Measurements from ENCODE around the gene HINT3. TPM values are rescaled to one million over a fixed set of nuclear protein-coding genes. Genes with fewer than 3 reads are reported as not detected.
"Not testable (repeated sequence)": the region's sequence is repeated elsewhere in the genome, so short reads cannot be mapped to it uniquely, and the experiment has no call there.

Gene HINT3
- 7.4 TPM for polyA plus RNA-seq (2013, experiment 1 of 2)
- 9.5 TPM for polyA plus RNA-seq (2013, experiment 2 of 2)

GRCh38 chr6:125956506-125957390 is at the start of gene HINT3:
HINT3 (plus strand) TSS chr6:125956770; CDS start chr6:125956978, 208 bp downstream.
- no peaks in the 10 kb centered on the region; the same call in 1 of the 2 replicates for H3K27me3 ChIP-seq (ENCODE audit: insufficient read depth, low read length)
- peak within 1 kb of the TSS; percentile 77 for H3K9ac ChIP-seq (ENCODE audit: low read depth, low read length)
- no peaks in the 10 kb centered on the region for H3K36me3 ChIP-seq (ENCODE audit: insufficient read depth, low read length)
- H3K4me3 ChIP-seq (ENCODE audit: low read length), result peak within 1 kb of the TSS; percentile 85
- H3K4me1 ChIP-seq (ENCODE audit: insufficient read depth, low read length), result peaks cover 13% of the 10 kb centered on the region; the same call in 1 of the 2 replicates
- WGBS, result under 1% methylated on average over 82 of the region's 82 CpGs
- H3K27ac ChIP-seq (ENCODE audit: low read depth, low read length), result peak within 1 kb of the TSS; percentile 74
- H3K9me3 ChIP-seq (ENCODE audit: insufficient read depth, low read depth, low read length), result peaks cover 8% of the 10 kb centered on the region; the same call in 1 of the 2 replicates

- H3K27ac ChIP-seq (ENCODE audit: low read depth, low read length), result no peak overlapping the region
- WGBS, result 83% methylated on average over 3 of the region's 3 CpGs
Measured at GRCh38 chr6:125910527-125910926, 46.0 kb upstream of the HINT3 start.

GRCh38 chr6:125911051-125911451 is 45.5 kb upstream of the HINT3 start:
- H3K4me3 ChIP-seq (ENCODE audit: low read length); H3K36me3 ChIP-seq (ENCODE audit: insufficient read depth, low read length); H3K9me3 ChIP-seq (ENCODE audit: insufficient read depth, low read depth, low read length); H3K27ac ChIP-seq (ENCODE audit: low read depth, low read length); H3K27me3 ChIP-seq (ENCODE audit: insufficient read depth, low read length); H3K4me1 ChIP-seq (ENCODE audit: insufficient read depth, low read length); H3K9ac ChIP-seq (ENCODE audit: low read depth, low read length): not testable (repeated sequence)
- 89% methylated on average over 4 of the region's 4 CpGs for WGBS

More at GRCh38 chr6:125910527-125910926, 46.0 kb upstream of the HINT3 start:
- Histone ChIP-seq H3K9ac (ENCODE audit: low read depth, low read length) (no peak overlapping the region), H3K9me3 (ENCODE audit: insufficient read depth, low read depth, low read length) (no peaks in the 10 kb centered on the region), H3K27me3 (ENCODE audit: insufficient read depth, low read length) (no peaks in the 10 kb centered on the region), H3K4me1 (ENCODE audit: insufficient read depth, low read length) (no peaks in the 10 kb centered on the region), H3K4me3 (ENCODE audit: low read length) (no peak overlapping the region), H3K36me3 (ENCODE audit: insufficient read depth, low read length) (no peaks in the 10 kb centered on the region)

- not testable (repeated sequence) for H3K9ac ChIP-seq (ENCODE audit: low read depth, low read length); H3K4me3 ChIP-seq (ENCODE audit: low read length); H3K9me3 ChIP-seq (ENCODE audit: insufficient read depth, low read depth, low read length); H3K27ac ChIP-seq (ENCODE audit: low read depth, low read length); H3K36me3 ChIP-seq (ENCODE audit: insufficient read depth, low read length); H3K27me3 ChIP-seq (ENCODE audit: insufficient read depth, low read length); H3K4me1 ChIP-seq (ENCODE audit: insufficient read depth, low read length)
- WGBS, result 82% methylated on average over 2 of the region's 2 CpGs
Measured at GRCh38 chr6:125912430-125912829, 44.1 kb upstream of the HINT3 start.

GRCh38 chr6:125913145-125913544 is 43.4 kb upstream of the HINT3 start:
- Histone ChIP-seq H3K4me1 (ENCODE audit: insufficient read depth, low read length) (peaks cover 5% of the 10 kb centered on the region), H3K4me3 (ENCODE audit: low read length) (no peak overlapping the region), H3K27ac (ENCODE audit: low read depth, low read length) (no peak overlapping the region), H3K36me3 (ENCODE audit: insufficient read depth, low read length) (no peaks in the 10 kb centered on the region), H3K27me3 (ENCODE audit: insufficient read depth, low read length) (no peaks in the 10 kb centered on the region), H3K9me3 (ENCODE audit: insufficient read depth, low read depth, low read length) (no peaks in the 10 kb centered on the region), H3K9ac (ENCODE audit: low read depth, low read length) (no peak overlapping the region)
- 96% methylated on average over 1 of the region's 1 CpG for WGBS

GRCh38 chr6:125913864-125914351 is 42.7 kb upstream of the HINT3 start:
- Histone ChIP-seq H3K9me3 (ENCODE audit: insufficient read depth, low read depth, low read length) (no peaks in the 10 kb centered on the region), H3K36me3 (ENCODE audit: insufficient read depth, low read length) (no peaks in the 10 kb centered on the region), H3K27ac (ENCODE audit: low read depth, low read length) (no peak overlapping the region), H3K9ac (ENCODE audit: low read depth, low read length) (no peak overlapping the region), H3K27me3 (ENCODE audit: insufficient read depth, low read length) (no peaks in the 10 kb centered on the region), H3K4me3 (ENCODE audit: low read length) (no peak overlapping the region), H3K4me1 (ENCODE audit: insufficient read depth, low read length) (peaks cover 13% of the 10 kb centered on the region)
- WGBS, result 95% methylated on average over 4 of the region's 5 CpGs

- H3K9ac ChIP-seq (ENCODE audit: low read depth, low read length), result no peak overlapping the region
- H3K4me1 ChIP-seq (ENCODE audit: insufficient read depth, low read length), result peaks cover 20% of the 10 kb centered on the region
- H3K9me3 ChIP-seq (ENCODE audit: insufficient read depth, low read depth, low read length), result no peaks in the 10 kb centered on the region
- H3K27me3 ChIP-seq (ENCODE audit: insufficient read depth, low read length), result no peaks in the 10 kb centered on the region
- H3K36me3 ChIP-seq (ENCODE audit: insufficient read depth, low read length), result peaks cover 4% of the 10 kb centered on the region; the same call in 1 of the 2 replicates
- H3K27ac ChIP-seq (ENCODE audit: low read depth, low read length), result no peak overlapping the region
- no peak overlapping the region for H3K4me3 ChIP-seq (ENCODE audit: low read length)
- 85% methylated on average over 4 of the region's 4 CpGs for WGBS
Measured at GRCh38 chr6:125918230-125918629, 38.3 kb upstream of the HINT3 start.

GRCh38 chr6:125918681-125919566 is 37.6 kb upstream of the HINT3 start:
- Histone ChIP-seq H3K4me3 (ENCODE audit: low read length) (no peak overlapping the region), H3K4me1 (ENCODE audit: insufficient read depth, low read length) (peaks cover 20% of the 10 kb centered on the region), H3K9me3 (ENCODE audit: insufficient read depth, low read depth, low read length) (no peaks in the 10 kb centered on the region), H3K27me3 (ENCODE audit: insufficient read depth, low read length) (no peaks in the 10 kb centered on the region), H3K27ac (ENCODE audit: low read depth, low read length) (no peak overlapping the region), H3K9ac (ENCODE audit: low read depth, low read length) (no peak overlapping the region), H3K36me3 (ENCODE audit: insufficient read depth, low read length) (peaks cover 6% of the 10 kb centered on the region; the same call in 1 of the 2 replicates)
- WGBS, result 75% methylated on average over 13 of the region's 13 CpGs

GRCh38 chr6:125919618-125920017 is 37.0 kb upstream of the HINT3 start:
- 100% methylated on average over 2 of the region's 3 CpGs for WGBS
- Histone ChIP-seq H3K27me3 (ENCODE audit: insufficient read depth, low read length) (no peaks in the 10 kb centered on the region), H3K4me3 (ENCODE audit: low read length) (no peak overlapping the region), H3K4me1 (ENCODE audit: insufficient read depth, low read length) (peaks cover 20% of the 10 kb centered on the region), H3K36me3 (ENCODE audit: insufficient read depth, low read length) (peaks cover 6% of the 10 kb centered on the region; the same call in 1 of the 2 replicates), H3K9me3 (ENCODE audit: insufficient read depth, low read depth, low read length) (no peaks in the 10 kb centered on the region), H3K9ac (ENCODE audit: low read depth, low read length) (no peak overlapping the region), H3K27ac (ENCODE audit: low read depth, low read length) (no peak overlapping the region)

- Histone ChIP-seq H3K36me3 (ENCODE audit: insufficient read depth, low read length) (peaks cover 11% of the 10 kb centered on the region; the same call in 1 of the 2 replicates), H3K4me3 (ENCODE audit: low read length) (no peak overlapping the region), H3K27me3 (ENCODE audit: insufficient read depth, low read length) (no peaks in the 10 kb centered on the region), H3K9ac (ENCODE audit: low read depth, low read length) (no peak overlapping the region), H3K27ac (ENCODE audit: low read depth, low read length) (no peak overlapping the region), H3K4me1 (ENCODE audit: insufficient read depth, low read length) (peaks cover 20% of the 10 kb centered on the region), H3K9me3 (ENCODE audit: insufficient read depth, low read depth, low read length) (no peaks in the 10 kb centered on the region)
- WGBS, result 94% methylated on average over 8 of the region's 8 CpGs
Measured at GRCh38 chr6:125922322-125922860, 34.2 kb upstream of the HINT3 start.

Data from HUES64 (cell line).